HG02938 (cell line): ENCODE results near the gene NDFIP2.
"Not testable (repeated sequence)": the region's sequence is repeated elsewhere in the genome, so short reads cannot be mapped to it uniquely, and the experiment has no call there.

ENCODE experiments used
- ATAC-seq: cut with Tn5 transposase; IDR thresholded peaks from one replicate; pipeline ENCODE4 v1.9.1; 2021; ENCODE audit warnings: mild to moderate bottlenecking, moderate library complexity; ENCODE audit not compliant: unreplicated experiment

The NDFIP2 gene

DNA sequence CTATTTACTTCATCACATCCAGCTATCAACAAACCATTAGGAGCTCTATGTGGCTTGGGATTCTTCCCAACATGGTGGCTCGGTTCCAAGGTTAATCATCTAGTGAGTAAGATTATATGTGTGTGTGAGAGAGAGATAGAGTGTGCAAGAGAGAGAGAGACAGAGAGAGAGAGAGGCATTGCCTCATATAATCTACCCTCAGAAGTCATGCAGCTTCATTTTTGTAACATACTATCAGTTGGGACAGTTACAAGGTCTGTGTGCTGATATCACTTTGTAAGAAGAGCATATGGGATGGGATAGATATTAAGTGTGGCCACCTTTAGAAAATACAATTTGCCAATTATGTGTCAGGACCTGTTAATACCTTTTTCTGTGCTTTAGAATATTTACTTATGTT, 104.1 kb downstream of the NDFIP2 start:
- no peak for ATAC-seq

DNA sequence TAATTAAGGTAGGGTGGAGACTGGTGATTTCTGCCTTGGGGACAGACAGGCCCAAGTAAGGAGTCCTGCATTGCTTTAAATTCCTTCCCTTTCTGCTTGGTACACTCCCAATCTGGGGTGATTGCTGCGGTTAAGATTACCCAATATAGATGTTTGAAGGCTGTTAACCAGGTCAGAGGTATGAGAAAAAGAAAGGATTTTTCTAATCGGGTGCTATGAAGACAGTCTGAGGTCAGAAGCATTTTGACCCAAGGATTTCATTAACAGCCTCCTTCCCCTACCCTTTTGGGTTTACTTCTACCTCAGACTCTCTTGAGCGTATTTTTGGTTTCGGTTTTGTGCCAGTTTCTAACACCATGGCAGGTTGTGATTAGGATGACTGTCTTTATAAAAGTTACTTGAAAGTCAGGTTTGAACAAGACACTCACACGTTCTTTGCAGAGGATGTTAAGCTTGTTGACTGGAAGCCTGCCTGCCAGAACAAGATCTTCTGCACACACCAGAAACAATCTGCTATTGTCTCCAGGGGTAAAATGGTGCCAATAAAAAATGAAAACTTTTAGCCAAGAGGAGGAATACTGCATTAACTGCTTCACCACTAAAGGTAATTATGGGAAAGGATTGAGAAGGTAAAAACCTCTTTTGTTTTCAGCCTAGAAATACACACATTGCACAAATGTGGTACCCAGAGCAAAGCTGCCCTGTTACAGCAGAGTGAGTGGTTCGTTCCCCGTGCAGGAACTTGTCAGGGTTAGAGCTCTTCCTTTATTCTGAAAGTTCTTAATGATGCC, 108.8 kb downstream of the NDFIP2 start:
- no peak for ATAC-seq

DNA sequence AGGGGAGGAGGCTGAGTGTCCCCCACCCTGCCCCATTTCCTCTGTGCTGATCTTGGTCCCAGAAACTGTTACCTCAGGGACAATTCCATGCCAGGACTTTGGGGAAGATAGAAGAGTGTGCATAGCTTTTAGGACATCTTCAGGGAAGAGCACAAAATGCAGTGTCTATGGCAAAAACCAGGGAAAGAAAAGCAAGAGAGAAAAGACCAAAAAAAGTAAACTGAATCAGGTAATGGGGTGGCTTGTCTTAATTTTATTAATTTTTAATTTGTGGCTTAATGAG, 109.4 kb downstream of the NDFIP2 start:
- ATAC-seq, result no peak

GRCh38 chr13:79591493-79591892, 110.5 kb downstream of the NDFIP2 start:
- ATAC-seq, result no peak

DNA sequence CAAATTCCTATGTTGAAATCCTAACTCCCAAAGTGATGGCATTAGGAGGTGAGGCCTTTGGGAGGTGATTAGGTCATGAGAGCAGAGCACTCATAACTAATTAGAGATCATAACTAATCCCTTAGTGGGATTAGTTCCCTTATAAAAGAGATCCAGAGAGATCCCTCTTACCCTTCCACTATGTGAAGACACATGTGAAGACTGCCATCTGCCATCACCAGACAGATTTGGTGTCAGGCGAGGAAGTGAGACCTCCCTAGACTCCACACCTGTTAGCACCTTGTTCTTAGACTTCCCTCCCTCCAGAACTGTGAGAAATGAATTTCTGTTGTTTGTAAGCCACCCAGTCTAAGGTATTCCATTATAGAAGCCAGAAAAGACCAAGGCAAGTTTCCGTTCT, 112.2 kb downstream of the NDFIP2 start:
- no peak for ATAC-seq

- no peak for ATAC-seq
These were observed 112.8 kb downstream of the NDFIP2 start for GRCh38 chr13:79593641-79594275.

DNA sequence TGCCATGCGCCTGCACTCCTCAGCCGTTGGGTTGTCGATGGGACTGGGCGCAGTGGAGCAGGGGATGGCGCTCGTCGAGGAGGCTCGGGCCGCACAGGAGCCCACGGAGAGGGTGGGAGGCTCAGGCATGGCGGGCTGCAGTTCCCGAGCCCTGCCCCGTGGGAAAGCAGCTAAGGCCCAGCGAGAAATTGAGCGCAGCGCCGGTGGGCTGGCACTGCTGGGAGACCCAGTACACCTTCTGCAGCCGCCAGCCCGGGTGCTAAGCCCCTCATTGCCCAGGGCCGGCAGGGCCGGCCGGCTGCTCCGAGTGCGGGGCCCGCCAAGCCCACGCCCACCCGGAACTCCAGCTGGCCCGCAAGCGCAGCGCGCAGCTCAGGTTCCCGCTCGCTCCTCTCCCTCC, 119.2 kb downstream of the NDFIP2 start:
- not testable (repeated sequence) for ATAC-seq

- ATAC-seq, result no peak
These were observed 122.0 kb downstream of the NDFIP2 start for GRCh38 chr13:79602936-79603335.

- no peak for ATAC-seq
These were observed 123.8 kb downstream of the NDFIP2 start for GRCh38 chr13:79604752-79605151.
